Mesenchymal stem cell (in vitro differentiated cells and primary cell): ENCODE measurements around the gene REXO4.

Experiments
- DNase-seq: peaks from one replicate; pipeline ENCODE4 v3.0.0-alpha.2; 2013
- H2AFZ ChIP-seq: one replicate; pipeline ENCODE4 v1.6.1; 2013; ENCODE audit warnings: low read depth, mild to moderate bottlenecking, control low read depth, inconsistent platforms, low read length, moderate library complexity
- H2AK5ac ChIP-seq: 2 replicates; pipeline ENCODE4 v1.6.1; 2013; ENCODE audit warnings: low read length, moderate library complexity, mild to moderate bottlenecking, inconsistent platforms; ENCODE audit not compliant: severe bottlenecking
- H2BK120ac ChIP-seq: one replicate; pipeline ENCODE4 v1.6.1; 2013; ENCODE audit warnings: low read depth, mild to moderate bottlenecking, inconsistent platforms, low read length, moderate library complexity
- H2BK12ac ChIP-seq, 2 experiments: one replicate each; pipeline ENCODE4 v1.6.1; 2013; ENCODE audit warnings: inconsistent platforms in 2 of 2, low read length in 2 of 2, mild to moderate bottlenecking in 2 of 2, moderate library complexity in 2 of 2, control low read depth in 1 of 2
- H2BK15ac ChIP-seq: one replicate; pipeline ENCODE4 v1.6.1; 2013; ENCODE audit warnings: mild to moderate bottlenecking, low read depth, inconsistent platforms; ENCODE audit not compliant: poor library complexity, severe bottlenecking
- H2BK5ac ChIP-seq: 2 replicates; pipeline ENCODE4 v1.6.1; 2013; ENCODE audit warnings: low read depth, mild to moderate bottlenecking, low read length, control low read depth, inconsistent platforms; ENCODE audit not compliant: poor library complexity, severe bottlenecking
- H3K14ac ChIP-seq, 2 experiments: one replicate each; pipeline ENCODE4 v1.6.1; 2013; ENCODE audit warnings: inconsistent platforms in 2 of 2, low read length in 2 of 2, control low read depth in 1 of 2, mild to moderate bottlenecking in 1 of 2, moderate library complexity in 1 of 2
- H3K18ac ChIP-seq, 2 experiments: one replicate each; pipeline ENCODE4 v1.6.1; 2013; ENCODE audit warnings: inconsistent platforms in 2 of 2, low read length in 2 of 2, control low read depth in 1 of 2, low read depth in 1 of 2, mild to moderate bottlenecking in 1 of 2
- H3K23ac ChIP-seq, 2 experiments: one replicate each; pipeline ENCODE4 v1.6.1; 2013; ENCODE audit warnings: inconsistent platforms in 2 of 2, low read length in 2 of 2, mild to moderate bottlenecking in 2 of 2, moderate library complexity in 2 of 2, control low read depth in 1 of 2
- H3K27ac ChIP-seq: 2 replicates; pipeline ENCODE4 v1.5.1; 2013; ENCODE audit warnings: mild to moderate bottlenecking, moderate library complexity, low read length, control low read depth, inconsistent platforms; ENCODE audit not compliant: poor library complexity, severe bottlenecking
- H3K27me3 ChIP-seq, 2 experiments: 2 replicates each; pipeline versions ENCODE4 v1.6.1 to v1.7.0; 2013; ENCODE audit warnings: low read length in 2 of 2, mild to moderate bottlenecking in 2 of 2, moderate library complexity in 2 of 2, control low read depth in 1 of 2, inconsistent platforms in 1 of 2; ENCODE audit not compliant: control insufficient read depth in 1 of 2, insufficient read depth in 1 of 2
- H3K36me3 ChIP-seq, 2 experiments: 2 replicates each; pipeline versions ENCODE4 v1.6.1 to v1.7.0; 2013; ENCODE audit warnings: low read length in 2 of 2, control low read depth in 1 of 2, inconsistent platforms in 1 of 2, low read depth in 1 of 2, mild to moderate bottlenecking in 1 of 2; ENCODE audit not compliant: insufficient read depth in 2 of 2, control insufficient read depth in 1 of 2
- H3K4ac ChIP-seq, 2 experiments: one replicate each; pipeline ENCODE4 v1.6.1; 2013; ENCODE audit warnings: inconsistent platforms in 2 of 2, low read length in 2 of 2, mild to moderate bottlenecking in 2 of 2, moderate library complexity in 2 of 2, control low read depth in 1 of 2, low read depth in 1 of 2
- H3K4me1 ChIP-seq: 2 replicates; pipeline ENCODE4 v1.6.1; 2013; ENCODE audit warnings: low read depth, low read length, control low read depth; ENCODE audit not compliant: control insufficient read depth, insufficient read depth
- H3K4me2 ChIP-seq: 2 replicates; pipeline ENCODE4 v1.6.1; 2013; ENCODE audit warnings: low read length, mild to moderate bottlenecking, inconsistent platforms; ENCODE audit not compliant: poor library complexity, severe bottlenecking
- H3K4me3 ChIP-seq, 2 experiments: 2 replicates each; pipeline versions ENCODE4 v1.5.1 to v1.7.0; 2013; ENCODE audit warnings: low read length in 2 of 2, mild to moderate bottlenecking in 2 of 2, control low read depth in 1 of 2, low read depth in 1 of 2; ENCODE audit not compliant: insufficient read depth in 1 of 2
- H3K79me1 ChIP-seq: replicated peaks from 2 replicates; pipeline ENCODE4 v1.6.1; 2013; ENCODE audit warnings: mild to moderate bottlenecking, control low read depth, low read length, inconsistent platforms; ENCODE audit not compliant: poor library complexity, severe bottlenecking
- H3K9ac ChIP-seq: 2 replicates; pipeline ENCODE4 v1.7.0; 2013; ENCODE audit warnings: mild to moderate bottlenecking, low read length, moderate library complexity
- H3K9me3 ChIP-seq: 2 replicates; pipeline ENCODE4 v1.7.0; 2013; ENCODE audit warnings: mild to moderate bottlenecking, low read length; ENCODE audit not compliant: control insufficient read depth
- H4K8ac ChIP-seq: one replicate; pipeline ENCODE4 v1.6.1; 2013; ENCODE audit warnings: inconsistent platforms, mild to moderate bottlenecking, low read length, moderate library complexity
- H4K91ac ChIP-seq: one replicate; pipeline ENCODE4 v1.6.1; 2013; ENCODE audit warnings: mild to moderate bottlenecking, low read length, inconsistent platforms
- WGBS: methylation state at CpG from one replicate; pipeline ENCODE4 v1.1.7; 2013; ENCODE audit warnings: mixed read lengths; 5-methylcytosine and 5-hydroxymethylcytosine counted together

The REXO4 gene

GRCh38 chr9:133357656-133358055, 60.2 kb downstream of the REXO4 start:
- Histone ChIP-seq H3K9me3 (no peaks in the 10 kb centered on the region), H3K4ac (no peak overlapping the region), H2AK5ac (no peak overlapping the region), H2BK15ac (no peak overlapping the region), H4K91ac (no peak overlapping the region), H3K14ac (no peak overlapping the region), H3K23ac (no peak overlapping the region), H3K4me1 (peaks cover 28% of the 10 kb centered on the region), H2AFZ (no peak overlapping the region), H3K27me3 (no peaks in the 10 kb centered on the region), H2BK120ac (no peak overlapping the region), H3K9ac (peak overlapping the region; percentile 82), H2BK12ac (no peak overlapping the region), H3K18ac (no peak overlapping the region), H4K8ac (no peak overlapping the region), H3K4me2 (no peak overlapping the region), H3K4me3 (peak overlapping the region in 1 of 2 experiments; percentile 83), H2BK5ac (no peak overlapping the region), H3K36me3 (peaks cover 57 to 73% of the 10 kb centered on the region in 2 experiments), H3K27ac (no peak overlapping the region), H3K79me1 (peaks cover 50% of the 10 kb centered on the region)
- DNase-seq = no peak
- 90% methylated on average over 14 of the region's 14 CpGs for WGBS

GRCh38 chr9:133356391-133357091, 61.3 kb downstream of the REXO4 start, which contains the start of the genes SURF1 and SURF2:
Gene SURF1 (minus strand): TSS chr9:133356487. CDS start chr9:133356453, 34 bp downstream.
Gene SURF2 (plus strand): TSS chr9:133356550. CDS start chr9:133356593, 43 bp downstream.
- no peak within 1 kb of the TSS for H2BK120ac ChIP-seq
- peak within 1 kb of the TSS; percentile 100 for H3K9ac ChIP-seq
- peak within 1 kb of the TSS; percentile 91 for H3K4me2 ChIP-seq
- H2BK15ac ChIP-seq = no peak within 1 kb of the TSS
- DNase-seq = peak; percentile 82
- peak within 1 kb of the TSS in 1 of 2 experiments; percentile 90 for H3K18ac ChIP-seq
- H3K27ac ChIP-seq = peak within 1 kb of the TSS; percentile 6
- H2AFZ ChIP-seq = peak within 1 kb of the TSS; percentile 29
- H3K79me1 ChIP-seq = peaks cover 44% of the 10 kb centered on the region
- H3K4me3 ChIP-seq = peak within 1 kb of the TSS; percentile 91 to 96
- H4K8ac ChIP-seq = peak within 1 kb of the TSS; percentile 53
- no peaks in the 10 kb centered on the region for H3K27me3 ChIP-seq
- H3K4ac ChIP-seq = peak within 1 kb of the TSS; percentile 49 to 62
- WGBS = under 1% methylated on average over 65 of the region's 78 CpGs
- peak within 1 kb of the TSS in 1 of 2 experiments; percentile 92 for H3K23ac ChIP-seq
- no peak within 1 kb of the TSS for H2BK5ac ChIP-seq
- peak within 1 kb of the TSS in 1 of 2 experiments; percentile 73 for H3K14ac ChIP-seq
- H3K36me3 ChIP-seq = peaks cover 57 to 73% of the 10 kb centered on the region in 2 experiments
- peaks cover 24% of the 10 kb centered on the region for H3K4me1 ChIP-seq
- peak within 1 kb of the TSS; percentile 6 for H4K91ac ChIP-seq
- no peak within 1 kb of the TSS for H2AK5ac ChIP-seq
- no peaks in the 10 kb centered on the region for H3K9me3 ChIP-seq
- H2BK12ac ChIP-seq = no peak within 1 kb of the TSS
